H1 (cell line): ENCODE results near the gene LIFR. TPM values are rescaled to one million over a fixed set of nuclear protein-coding genes. Genes with fewer than 3 reads are reported as not detected.

Experiments used
- HDAC2 ChIP-seq, 2 experiments: fragments of 300-600 bp in 1 of 2; sonication (generic) in 1 of 2; IDR thresholded peaks; 2 replicates each; pipeline ENCODE4 v1.6.1; 2011 to 2012; ENCODE audit warnings: low read depth in 2 of 2, low read length in 2 of 2, mild to moderate bottlenecking in 2 of 2, moderate library complexity in 2 of 2, borderline replicate concordance in 1 of 2, inconsistent platforms in 1 of 2
- NRF1 ChIP-seq: IDR thresholded peaks from 2 replicates; pipeline ENCODE4 v1.6.1; 2011; ENCODE audit warnings: mild to moderate bottlenecking, low read depth, low read length, improper control_type of control experiment
- polyA plus RNA-seq, 7 experiments: library from polyadenylated mRNA; depleted of rRNA in 3 of 7; stranded (reverse) in 5 of 7; unstranded in 2 of 7; fragments of >200 nt in 5 of 7; fragments of 200-250 nt in 2 of 7; gene quantifications; 1 replicate in 5 of 7; 2 replicates in 1 of 7; 4 replicates in 1 of 7; pipeline versions ENCODE4 v1.2.1 to v1.2.3, GENCODE V29; 2011 to 2013; ENCODE audit warnings: missing spikeins in 2 of 7, mixed read lengths in 2 of 7
- total RNA-seq: library from RNA; stranded (reverse); fragmentation: NEBNext Ultra II Directional; extraction: Animal tissue kit (Norgen Biotek cat#: 25700); gene quantifications from 2 replicates; pipeline ENCODE4 v1.2.1, GENCODE V29; 2021

The LIFR gene
- total and polyA plus RNA-seq, 2 of the 8 experiments (the other 6 are each of a cell fraction or from before 2014, with no cell fraction given): 2.0 to 18.9 TPM

- TF ChIP-seq NRF1: no peak
- no peak for TF ChIP-seq HDAC2 (IDR thresholded peaks at IDR 0.05; ENCODE audit: borderline replicate concordance in 1 of 2, low read depth in 2 of 2, low read length in 2 of 2)
Observed at GRCh38 chr5:38494175-38494574, 62.3 kb downstream of the LIFR start (continued).
